Retinal pigment epithelial cell (primary cell): Measurements from ENCODE around the gene MAML3.
A peak's percentile ranks its signal among the peaks of the same experiment; 100 is the strongest.

Experiments
- DNase-seq: peaks from one replicate; pipeline ENCODE4 v3.0.0-alpha.2; 2010; ENCODE audit warnings: low read depth
- H3K4me3 ChIP-seq: 2 replicates; pipeline ENCODE4 v1.5.1; 2011; ENCODE audit warnings: mild to moderate bottlenecking, low read length, control low read depth, moderate library complexity
- TF ChIP-seq, protein P1 (sequence below): conservative IDR thresholded peaks from 2 replicates; pipeline ENCODE4 v1.5.1; 2011; ENCODE audit warnings: low read depth, low read length, control low read depth, inconsistent platforms

Gene MAML3

DNA sequence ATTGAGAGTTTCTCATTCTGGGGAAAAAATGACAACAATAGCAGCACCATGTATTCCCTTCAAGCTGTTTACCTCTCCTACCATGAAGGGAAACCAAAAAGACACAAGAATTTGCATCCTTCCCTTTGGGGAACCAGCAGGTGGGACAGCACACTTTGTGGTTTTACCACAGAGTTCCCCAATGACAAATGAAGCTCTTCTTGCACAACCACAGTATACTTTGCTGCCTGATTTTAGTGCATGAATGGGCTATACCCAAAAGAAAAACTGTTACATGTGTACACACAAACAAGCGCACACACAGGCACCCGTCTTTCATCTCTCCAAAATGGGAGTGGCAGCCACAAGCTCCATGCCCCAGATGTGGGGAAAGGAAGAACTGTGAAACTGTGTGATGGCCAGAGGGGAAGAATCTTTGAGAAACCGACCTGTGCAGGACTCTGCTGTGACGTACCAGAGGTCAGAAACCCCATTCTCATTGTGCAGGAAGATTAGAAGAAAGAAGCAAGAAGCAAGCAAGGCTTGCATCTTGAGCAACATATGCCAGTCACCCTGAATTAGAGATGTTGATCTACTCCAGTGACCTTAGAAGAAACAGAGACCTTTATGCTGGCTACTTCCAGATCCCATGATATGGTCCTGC is 2.7 kb upstream of the MAML3 start:
- TF ChIP-seq, protein P1, sequence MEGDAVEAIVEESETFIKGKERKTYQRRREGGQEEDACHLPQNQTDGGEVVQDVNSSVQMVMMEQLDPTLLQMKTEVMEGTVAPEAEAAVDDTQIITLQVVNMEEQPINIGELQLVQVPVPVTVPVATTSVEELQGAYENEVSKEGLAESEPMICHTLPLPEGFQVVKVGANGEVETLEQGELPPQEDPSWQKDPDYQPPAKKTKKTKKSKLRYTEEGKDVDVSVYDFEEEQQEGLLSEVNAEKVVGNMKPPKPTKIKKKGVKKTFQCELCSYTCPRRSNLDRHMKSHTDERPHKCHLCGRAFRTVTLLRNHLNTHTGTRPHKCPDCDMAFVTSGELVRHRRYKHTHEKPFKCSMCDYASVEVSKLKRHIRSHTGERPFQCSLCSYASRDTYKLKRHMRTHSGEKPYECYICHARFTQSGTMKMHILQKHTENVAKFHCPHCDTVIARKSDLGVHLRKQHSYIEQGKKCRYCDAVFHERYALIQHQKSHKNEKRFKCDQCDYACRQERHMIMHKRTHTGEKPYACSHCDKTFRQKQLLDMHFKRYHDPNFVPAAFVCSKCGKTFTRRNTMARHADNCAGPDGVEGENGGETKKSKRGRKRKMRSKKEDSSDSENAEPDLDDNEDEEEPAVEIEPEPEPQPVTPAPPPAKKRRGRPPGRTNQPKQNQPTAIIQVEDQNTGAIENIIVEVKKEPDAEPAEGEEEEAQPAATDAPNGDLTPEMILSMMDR: no peak
- DNase-seq: no peak
- no peak overlapping the region for H3K4me3 ChIP-seq

DNA sequence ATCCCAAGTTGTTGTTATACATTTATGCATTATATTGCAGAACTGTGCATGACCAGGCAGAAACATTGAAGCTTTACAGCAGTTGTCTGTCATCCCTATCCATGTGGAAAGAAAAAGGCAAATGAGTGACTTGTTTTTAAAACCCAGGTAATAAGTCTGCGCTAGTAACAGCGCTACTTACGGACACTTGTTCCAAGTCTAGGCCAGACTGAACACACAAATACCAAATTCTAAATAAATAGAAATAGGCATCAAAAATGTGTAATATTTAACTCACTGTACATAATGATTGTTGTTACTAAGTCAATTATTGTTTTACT is 548 bp upstream of the MAML3 start:
- TF ChIP-seq, protein P1: no peak
- no peak for DNase-seq
- H3K4me3 ChIP-seq: peak overlapping the region; percentile 88

DNA sequence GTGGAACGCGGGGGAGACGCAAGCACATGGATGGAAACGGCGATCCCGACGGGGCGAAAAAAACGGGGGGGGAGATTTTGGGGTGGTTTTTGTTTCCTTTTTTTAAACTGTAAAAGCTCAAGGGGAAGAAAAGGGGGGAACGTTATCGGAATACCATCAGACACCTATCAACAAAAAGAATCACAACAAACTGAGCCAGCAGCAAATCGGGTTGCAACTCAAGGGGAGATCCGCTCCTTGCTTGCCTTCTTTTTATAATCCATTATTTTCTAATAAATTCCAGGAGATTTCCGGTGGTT is 616 bp downstream of the MAML3 start:
- TF ChIP-seq, protein P1: no peak
- H3K4me3 ChIP-seq: peak overlapping the region; percentile 88
- no peak for DNase-seq

DNA sequence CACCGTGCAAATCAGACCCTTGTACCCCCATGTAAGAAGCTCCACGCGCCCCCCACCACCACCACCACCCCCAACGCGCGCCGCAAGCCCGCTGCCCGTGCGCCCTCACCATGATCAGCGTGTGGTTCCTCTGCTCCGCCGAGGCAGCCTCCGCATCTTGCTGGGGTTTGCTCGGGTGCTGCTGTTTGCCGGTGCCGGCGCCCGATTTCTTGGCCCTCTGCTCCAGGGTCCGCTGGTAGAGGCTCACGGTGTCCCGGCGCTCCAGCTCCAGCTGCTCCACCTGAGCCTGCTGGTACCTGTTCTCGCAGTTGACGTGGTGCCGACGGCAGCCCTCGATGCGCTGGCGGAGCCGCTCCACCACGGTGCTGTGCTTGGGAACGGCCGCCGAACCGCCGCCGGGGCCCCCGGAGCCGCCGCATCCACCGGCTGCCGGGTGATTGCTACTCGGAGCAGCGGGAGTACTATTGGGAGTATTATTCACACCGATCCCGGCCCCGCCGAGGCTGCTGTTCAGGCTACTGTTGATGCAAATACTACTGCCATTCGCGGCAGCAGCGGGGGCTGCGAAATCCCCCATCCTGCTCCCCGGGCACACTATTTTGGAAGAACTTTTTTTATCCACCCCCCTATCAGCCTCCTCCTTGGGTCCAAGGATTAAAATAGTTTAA is 1.1 kb downstream of the MAML3 start:
- H3K4me3 ChIP-seq: peak overlapping the region; percentile 88
- TF ChIP-seq, protein P1: no peak
- no peak for DNase-seq

DNA sequence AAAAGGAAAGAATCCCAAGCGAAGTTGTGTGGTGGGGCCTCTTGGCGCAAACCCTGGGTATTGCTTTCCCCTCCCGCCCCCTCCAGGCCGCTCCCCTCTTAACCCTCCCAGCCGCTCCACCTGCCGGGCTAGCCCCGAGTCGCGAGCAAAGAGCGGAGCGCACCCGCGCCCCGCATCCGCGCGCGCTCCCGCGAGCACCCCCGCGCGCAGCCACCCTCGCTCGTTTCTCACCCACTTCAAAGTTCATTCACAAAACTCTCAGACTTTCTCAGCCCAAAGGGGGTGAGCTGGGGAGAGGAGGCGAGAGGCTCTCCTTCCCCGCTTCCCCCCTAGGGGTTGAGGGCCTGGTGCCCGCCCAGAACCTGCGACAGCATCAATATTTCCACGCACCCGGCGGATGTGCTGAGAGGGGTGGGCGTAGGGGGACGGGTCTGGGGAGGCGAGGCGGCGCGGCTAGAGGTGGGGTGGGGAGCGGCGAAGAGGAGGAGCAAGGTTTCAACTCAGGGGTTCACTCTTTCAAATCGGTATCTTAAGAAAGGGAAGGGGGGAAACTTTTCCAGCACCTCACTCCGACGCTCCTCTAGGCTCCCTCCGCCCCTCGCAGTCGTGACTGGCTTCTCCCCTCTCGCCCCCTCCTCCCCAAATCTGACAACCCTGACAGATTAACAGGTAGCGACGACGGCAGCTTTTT is 1.8 kb downstream of the MAML3 start:
- DNase-seq: no peak
- peak overlapping the region; percentile 88 for H3K4me3 ChIP-seq
- TF ChIP-seq, protein P1: peak; percentile 28

DNA sequence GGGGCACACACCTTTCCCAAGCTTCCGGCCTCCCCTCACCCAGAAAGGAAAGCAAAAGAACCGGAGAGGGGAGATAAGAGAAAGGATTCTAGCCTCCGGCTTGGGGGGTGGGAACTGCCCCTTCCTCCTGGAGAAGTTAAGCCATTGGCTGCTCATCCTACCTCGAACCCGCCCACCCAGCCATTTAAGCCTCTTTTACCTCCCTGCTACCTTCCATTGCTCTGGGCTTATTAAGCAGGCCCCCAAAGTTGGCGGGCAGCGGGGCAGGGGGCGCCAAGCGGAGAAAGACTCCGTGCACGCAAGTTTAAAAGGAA is 2.3 kb downstream of the MAML3 start:
- peak; percentile 60 for DNase-seq
- peak overlapping the region; percentile 88 for H3K4me3 ChIP-seq
- TF ChIP-seq, protein P1: no peak
